ENCODE data around the gene PPIE. TPM values are rescaled to one million over a fixed set of nuclear protein-coding genes. Genes with fewer than 3 reads are reported as not detected.
A peak's percentile ranks its signal among the peaks of the same experiment; 100 is the strongest.

The PPIE gene
- total and polyA plus RNA-seq, 2 of the 4 experiments (the other 2 are of a cell fraction): 40.9 to 68.1 TPM

- Histone ChIP-seq H3K4me3 (ENCODE audit: insufficient read depth, low read depth, low read length) (no peak overlapping the region), H4K8ac (ENCODE audit: low read depth in 2 of 2, low read length in 2 of 2) (no peak overlapping the region), H2BK20ac (ENCODE audit: low read depth, low read length) (no peak overlapping the region), H3K9ac (ENCODE audit: low read depth, low read length) (no peak overlapping the region), H3K4me1 (ENCODE audit: control insufficient read depth, insufficient read depth, low read length) (no peaks in the 10 kb centered on the region; the same call in 1 of the 2 replicates), H2AK9ac (replicated peaks; ENCODE audit: low read depth, low read length, poor library complexity) (no peak overlapping the region), H3K14ac (replicated peaks; ENCODE audit: low read depth, low read length) (no peak overlapping the region), H2BK15ac (ENCODE audit: low read depth, low read length) (no peak overlapping the region), H2AFZ (replicated peaks; ENCODE audit: low read length, poor library complexity) (no peak overlapping the region), H3K4me2 (ENCODE audit: low read depth, low read length) (no peak overlapping the region), H3K79me1 (ENCODE audit: low read depth in 1 of 2, low read length in 2 of 2) (0 out of 4 replicates have a peak, but pooled peaks cover 0 to 3% of the 10 kb centered on the region in 2 experiments), H3K4ac (ENCODE audit: low read depth, low read length) (no peak overlapping the region), H2BK5ac (ENCODE audit: low read depth, low read length, poor library complexity, severe bottlenecking) (no peak overlapping the region), H3K27ac (ENCODE audit: insufficient read depth, low read length) (no peak overlapping the region), H3K27me3 (ENCODE audit: control insufficient read depth, insufficient read depth, low read length) (no peaks in the 10 kb centered on the region), H2AK5ac (ENCODE audit: low read depth, low read length) (no peak overlapping the region), H3K56ac (ENCODE audit: extremely low read depth, insufficient read depth, low read length) (no peak overlapping the region), H4K5ac (ENCODE audit: low read depth, low read length) (no peak overlapping the region), H3K9me3 (ENCODE audit: control insufficient read depth, insufficient read depth, low read length) (no peaks in the 10 kb centered on the region), H2BK120ac (ENCODE audit: low read depth, low read length) (no peak overlapping the region), H4K20me1 (ENCODE audit: insufficient read depth, low read length) (no peaks in the 10 kb centered on the region), H3K36me3 (ENCODE audit: control insufficient read depth, insufficient read depth, low read length) (peaks cover 59% of the 10 kb centered on the region), H3K18ac (ENCODE audit: low read depth, low read length) (no peak overlapping the region), H4K91ac (ENCODE audit: insufficient read depth, low read depth, low read length) (no peak overlapping the region), H3K23ac (ENCODE audit: low read depth, low read length) (no peak overlapping the region), H3K9me1 (ENCODE audit: insufficient read depth, low read length) (0 out of 2 replicates have a peak, but pooled peaks cover 4% of the 10 kb centered on the region)
- dilution Hi-C loops (cut with HindIII; ENCODE audit: low sequenced_read_pairs, unreplicated experiment): no loop called here
- WGBS, 2 experiments (ENCODE audit: extremely low coverage in 2 of 2, insufficient read length in 1 of 2): no CpG with 5 or more reads among the region's 2 CpGs
- no TSS peak for BruUV-seq (replicated peaks)
- intact Hi-C loops (cut with micrococcal nuclease): no loop called here
- in situ Hi-C loops (cut with MboI; ENCODE audit: low sequenced_read_pairs): no loop called here
- TF ChIP-seq POLR2A (IDR thresholded peaks at IDR 0.05; ENCODE audit: low read depth, low read length): no peak
- no peak for TF ChIP-seq RAD21 (IDR thresholded peaks at IDR 0.05; ENCODE audit: low read length)
- DNase-seq: peak; percentile 61
- ChIA-PET CTCF (no interaction called here), POLR2A (ENCODE audit: unreplicated experiment) (no interaction called here)
- peak; percentile 37 for ATAC-seq (ENCODE audit: low read depth)
These were observed 15.4 kb downstream of the PPIE start for GRCh38 chr1:39754026-39754570.

Measured in IMR-90 (cell line).